Stimulated activated CD4-positive, alpha-beta T cell treated with anti-CD3 and anti-CD28 coated beads, Interleukin-4, amount 100 ng/mL, for 1 hour (primary cell): ENCODE results near the gene TTC28.

Experiments
- DNase-seq: peaks from one replicate; pipeline ENCODE4 v3.0.0-alpha.2; 2020

The TTC28 gene

DNA sequence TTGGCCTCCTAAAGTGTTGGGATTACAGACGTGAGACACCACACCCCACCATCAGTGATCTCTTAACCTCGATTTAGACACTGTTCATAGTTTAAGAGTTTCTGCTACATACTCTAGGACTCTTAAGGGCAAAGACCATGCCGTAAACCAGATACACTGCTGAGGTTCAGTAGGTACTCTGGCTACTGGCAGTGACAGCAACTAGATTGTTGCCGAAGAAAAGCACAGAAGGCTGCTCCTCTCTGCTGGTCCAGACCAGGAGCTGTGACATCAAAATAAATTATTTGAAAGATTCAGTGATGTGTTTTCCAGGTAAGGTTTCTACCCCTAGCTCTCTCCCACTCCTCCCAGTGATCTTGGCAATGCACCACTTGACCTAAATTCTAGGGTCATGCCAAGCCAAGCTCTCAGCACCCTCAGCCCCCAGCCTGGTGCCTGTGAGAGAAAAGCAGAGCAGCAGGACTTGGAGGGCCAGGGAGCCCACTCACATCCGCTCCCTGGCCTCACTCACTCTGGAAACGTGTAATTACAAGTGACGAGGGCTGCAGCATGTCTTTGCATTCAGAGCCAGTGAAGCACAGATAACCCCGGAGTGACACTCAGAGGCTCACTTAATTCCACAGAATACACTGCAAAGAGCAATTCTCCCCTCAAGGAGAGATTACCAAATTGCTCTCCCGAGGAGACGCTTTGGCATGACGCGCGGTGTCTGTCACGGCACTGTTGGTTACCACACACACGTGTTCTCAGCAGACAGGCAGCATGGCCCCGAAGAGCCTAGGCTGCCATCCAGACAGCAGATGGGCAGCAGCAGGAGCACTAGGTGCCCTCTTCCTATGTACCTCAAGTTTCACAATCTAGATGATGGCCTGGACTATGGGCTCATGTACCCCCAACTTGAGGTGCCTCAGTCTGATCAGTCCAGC is 663.7 kb downstream of the TTC28 start:
- no peak for DNase-seq

DNA sequence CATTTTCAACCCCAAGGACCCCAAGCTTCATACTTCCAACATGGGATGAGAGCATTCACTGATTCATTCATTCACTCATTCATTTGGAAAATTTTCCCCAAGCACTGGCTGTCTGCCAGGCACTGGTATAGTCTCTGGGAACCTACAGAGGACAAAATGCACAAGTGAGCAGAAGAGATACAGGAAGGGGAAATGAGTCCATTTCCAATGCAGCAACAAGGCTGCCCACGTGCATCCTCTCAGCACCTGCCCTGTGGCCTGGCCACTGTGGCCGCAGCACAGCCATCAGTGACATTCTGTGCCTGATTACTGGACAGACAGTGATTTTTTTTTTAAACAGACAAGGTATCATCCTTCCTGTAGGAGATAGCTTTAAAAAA is 664.6 kb downstream of the TTC28 start:
- no peak for DNase-seq

DNA sequence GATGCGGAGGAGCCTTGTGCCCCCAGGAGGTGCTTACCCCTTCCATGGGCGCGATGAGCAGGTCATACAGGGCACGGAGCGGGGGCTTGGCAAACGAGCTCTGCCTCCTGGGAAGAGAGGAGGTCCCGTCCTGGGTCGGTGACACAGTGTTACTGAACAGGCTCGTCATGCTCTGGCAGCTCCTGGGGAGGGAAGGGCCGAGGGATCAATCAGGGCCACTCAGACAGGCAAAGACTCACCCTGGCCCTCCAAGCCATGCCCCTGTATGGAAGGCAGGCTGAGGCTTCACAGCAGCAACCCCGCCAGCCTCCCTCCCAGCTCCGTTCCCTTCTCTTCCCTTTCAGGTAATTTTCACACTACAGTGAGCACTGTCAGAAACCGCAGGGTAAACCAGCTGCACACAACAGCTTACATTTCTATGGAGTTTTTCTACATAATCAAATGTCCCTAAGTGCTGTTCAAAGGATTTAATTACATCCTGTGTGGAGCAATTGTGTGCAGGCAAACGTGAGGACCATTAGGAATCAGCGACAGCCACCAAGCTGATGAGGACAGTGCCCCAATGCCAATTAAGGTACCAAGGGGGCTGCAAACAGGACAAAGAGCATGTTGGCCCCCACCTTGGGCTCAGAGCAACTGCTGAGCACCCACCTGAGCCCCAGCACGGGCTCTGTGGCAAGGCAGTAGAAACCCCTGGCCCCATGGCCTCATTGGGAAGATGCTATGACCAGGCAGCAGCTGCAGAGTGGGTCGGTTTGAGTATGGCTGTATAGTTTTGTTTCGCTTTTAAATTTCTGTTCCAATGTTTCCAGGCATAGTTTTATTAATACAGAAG is 665.2 kb downstream of the TTC28 start:
- DNase-seq, result no peak

DNA sequence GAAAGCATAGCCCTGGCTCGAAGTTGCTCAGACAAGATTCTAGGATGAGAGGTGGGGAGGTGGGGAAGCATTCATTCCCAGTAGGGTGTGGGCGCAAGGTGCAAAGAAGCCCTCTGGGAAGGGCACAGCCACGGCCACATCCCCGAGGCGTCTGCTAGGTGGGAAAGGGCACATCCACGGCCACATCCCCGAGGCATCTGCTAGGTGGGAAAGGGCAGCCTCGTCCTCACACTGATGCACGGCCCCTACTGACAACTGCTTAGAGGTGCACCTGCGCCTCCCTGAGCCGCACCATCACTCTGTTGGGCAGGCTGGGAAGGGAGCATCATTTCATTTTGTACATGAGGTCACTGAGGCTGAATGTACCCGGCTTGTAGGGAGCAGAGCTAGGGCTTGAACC is 666.0 kb downstream of the TTC28 start:
- no peak for DNase-seq

DNA sequence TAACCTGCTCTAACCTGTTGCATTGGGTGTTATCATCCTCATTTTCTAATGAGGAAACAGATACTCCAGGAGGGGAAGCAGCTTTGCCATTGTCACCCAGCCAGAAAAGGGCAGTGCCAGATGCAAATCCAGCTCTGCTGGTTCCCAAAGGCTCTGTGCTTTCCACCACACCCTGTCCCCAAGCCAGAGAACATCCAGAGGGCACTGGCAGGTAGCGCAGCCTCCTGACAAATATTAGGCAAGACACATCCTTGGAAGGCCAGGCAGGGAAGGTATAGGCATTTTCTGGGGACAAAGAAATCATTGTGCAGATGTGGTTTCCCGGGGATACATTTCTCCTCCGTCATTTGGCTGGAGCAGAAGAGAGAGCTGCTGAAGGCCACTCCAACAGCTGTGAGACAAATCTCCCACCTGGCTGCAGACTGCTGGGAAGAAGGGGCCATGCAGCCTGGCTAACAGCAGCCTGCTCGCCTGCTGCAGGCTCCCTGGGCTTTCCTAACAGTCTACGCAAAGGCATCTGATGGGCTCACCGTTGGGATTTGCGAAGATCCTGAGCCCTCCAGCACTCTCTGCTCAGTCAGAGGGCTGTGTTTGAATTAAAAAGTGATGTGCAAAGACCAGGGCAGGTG is 666.7 kb downstream of the TTC28 start:
- DNase-seq, result no peak

DNA sequence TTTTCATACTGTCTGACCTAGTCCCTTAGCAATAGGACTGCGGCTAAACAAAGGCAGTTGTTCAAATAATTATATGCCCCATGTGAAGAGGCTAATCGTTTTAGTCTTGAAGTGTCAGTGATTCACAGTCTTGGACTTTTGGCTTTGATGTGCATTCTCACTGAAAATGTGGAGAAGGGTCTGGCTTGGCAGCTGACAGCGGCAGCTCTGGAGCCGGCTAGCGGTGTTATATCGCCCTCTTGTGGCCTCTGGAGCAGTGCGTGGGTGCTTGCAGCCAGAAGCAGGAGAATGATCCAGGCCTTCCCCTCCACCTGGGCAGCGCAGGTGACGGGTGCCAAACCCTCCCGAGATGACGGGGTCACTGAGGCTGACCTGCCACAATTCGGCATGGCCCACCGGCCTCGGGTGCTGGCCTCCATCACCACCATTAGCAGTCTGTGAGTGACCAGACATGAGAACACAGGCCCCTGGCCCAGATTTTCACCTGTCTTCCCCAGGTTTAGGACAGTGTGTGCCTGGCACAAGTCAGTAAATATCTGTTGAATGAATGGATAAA is 670.3 kb downstream of the TTC28 start:
- peak; percentile 77 for DNase-seq

DNA sequence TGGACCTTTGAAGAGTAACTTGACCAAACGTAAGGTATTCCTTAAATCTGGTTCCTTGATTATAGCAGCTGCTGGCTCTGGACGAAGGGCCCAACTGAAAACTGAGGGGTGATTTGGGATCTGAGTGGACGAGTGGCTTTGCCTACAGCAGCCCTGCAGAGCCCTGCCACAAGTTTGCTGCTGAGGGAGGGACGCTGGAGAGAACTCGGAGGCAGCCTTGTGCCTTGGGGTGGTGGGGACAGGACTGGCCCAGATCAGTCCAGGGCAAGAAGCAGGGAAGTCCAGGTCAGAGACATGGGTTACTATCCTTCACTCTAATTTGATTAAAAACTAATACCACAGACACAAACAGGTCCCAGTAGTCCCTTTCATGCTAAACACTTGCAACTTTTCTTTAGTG is 671.0 kb downstream of the TTC28 start:
- no peak for DNase-seq

DNA sequence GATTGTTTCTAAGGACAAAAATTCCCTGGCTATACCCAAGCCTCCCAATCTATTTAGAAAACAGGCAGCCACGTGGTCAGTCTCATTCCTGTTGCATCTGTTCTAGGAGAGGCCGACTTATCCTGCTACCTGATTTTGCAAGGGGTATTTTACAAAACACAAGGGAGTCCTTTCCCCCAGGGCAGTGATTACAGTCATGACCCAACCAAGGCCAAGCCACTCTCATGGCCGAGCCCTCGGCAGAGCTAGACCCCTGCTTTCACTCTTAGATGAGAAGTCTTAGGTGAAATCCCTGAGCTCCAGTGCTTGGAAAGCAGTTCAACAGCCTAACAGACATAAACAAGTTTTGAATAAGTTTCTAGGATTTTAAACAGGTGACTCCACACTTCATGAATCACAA is 671.6 kb downstream of the TTC28 start:
- DNase-seq, result no peak

DNA sequence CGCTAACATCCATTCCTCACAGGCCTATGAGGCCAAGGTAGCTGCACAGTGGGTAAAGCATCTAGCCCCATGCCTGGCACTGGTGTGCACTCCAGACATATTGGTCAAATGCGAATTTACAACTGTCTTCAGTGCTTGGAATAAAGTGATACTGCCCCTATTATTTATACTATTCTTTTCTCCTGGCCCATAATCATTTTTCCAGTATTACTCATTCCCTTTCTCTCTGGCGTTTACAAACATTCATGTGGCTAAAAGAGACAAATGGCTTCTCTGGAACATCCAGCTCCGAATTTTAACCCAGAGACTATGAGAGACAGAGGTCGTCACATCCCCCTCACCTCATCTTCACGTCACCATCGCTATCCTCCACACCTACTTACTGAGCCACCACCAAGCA is 673.4 kb downstream of the TTC28 start:
- no peak for DNase-seq

DNA sequence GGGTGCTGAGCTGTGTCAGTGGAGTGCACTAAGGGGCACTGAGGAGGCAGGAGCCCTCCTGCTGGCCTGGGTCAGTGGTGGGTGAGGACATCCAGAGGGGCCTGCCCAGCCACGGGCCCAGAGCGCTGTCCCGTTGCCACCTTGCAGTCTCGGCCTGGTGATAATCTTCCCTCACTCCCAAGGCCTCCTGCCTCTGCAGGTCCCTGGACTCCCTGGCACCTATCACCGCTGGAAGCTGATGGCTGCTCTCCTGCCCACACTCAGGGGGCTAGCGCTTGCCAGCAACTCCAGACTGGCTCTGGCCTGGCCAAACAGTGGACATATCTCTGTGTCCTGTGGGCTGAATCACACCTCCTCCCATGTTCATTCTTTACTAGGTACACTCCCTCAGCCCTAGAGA is 674.1 kb downstream of the TTC28 start:
- DNase-seq, result no peak

DNA sequence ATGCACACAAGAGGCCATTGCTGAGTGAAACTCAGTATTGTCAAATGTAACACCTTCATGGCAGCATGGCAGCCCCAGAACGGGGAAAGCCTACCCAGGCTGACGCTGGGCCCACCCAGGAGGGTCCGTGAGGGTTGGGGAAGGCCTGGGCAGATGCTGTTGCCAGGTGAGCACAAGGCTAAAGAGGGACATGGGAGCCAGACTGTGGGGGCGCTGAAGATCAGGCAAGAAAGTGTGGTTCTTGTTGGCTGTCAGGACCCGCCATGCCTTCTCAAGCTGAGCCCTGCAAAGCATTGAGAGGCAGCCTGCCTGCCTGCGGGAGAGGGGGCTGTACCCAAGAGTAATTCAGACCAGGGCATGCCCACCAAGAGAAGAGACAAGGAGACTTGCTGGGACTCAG is 675.6 kb downstream of the TTC28 start:
- no peak for DNase-seq

DNA sequence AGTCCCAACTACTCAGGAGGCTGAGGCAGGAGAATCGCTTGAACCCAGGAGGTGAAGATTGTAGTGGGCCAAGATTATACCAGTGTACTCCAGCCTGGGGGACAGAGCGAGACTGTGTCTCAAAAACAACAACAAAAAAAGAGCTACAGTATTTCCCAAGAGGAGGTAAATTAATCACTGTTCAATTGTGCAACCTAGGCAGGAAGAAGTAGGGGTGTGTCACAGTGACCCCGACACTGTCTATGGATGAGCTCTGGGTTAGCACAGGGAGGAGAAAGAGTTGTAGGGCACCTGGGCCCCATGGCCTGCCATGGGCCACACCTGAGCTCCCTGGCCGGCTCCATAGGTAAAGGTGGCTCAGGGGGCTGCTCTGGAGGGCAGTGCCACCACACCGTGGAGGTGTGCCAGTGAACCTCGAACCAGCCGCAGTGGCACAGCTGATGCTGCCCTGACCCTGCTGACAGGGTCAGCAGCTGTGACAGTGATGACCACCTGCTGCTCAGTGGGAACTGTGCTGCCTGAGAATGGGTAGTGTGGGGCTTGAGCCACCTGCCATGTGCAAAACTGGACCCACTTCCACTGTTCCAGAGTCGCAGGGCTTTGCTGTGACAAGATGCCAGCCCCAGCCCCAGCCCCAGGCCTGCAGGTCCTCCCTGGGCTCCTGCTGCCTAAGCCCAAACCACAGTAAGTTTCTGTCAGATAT is 676.6 kb downstream of the TTC28 start:
- DNase-seq, result no peak

DNA sequence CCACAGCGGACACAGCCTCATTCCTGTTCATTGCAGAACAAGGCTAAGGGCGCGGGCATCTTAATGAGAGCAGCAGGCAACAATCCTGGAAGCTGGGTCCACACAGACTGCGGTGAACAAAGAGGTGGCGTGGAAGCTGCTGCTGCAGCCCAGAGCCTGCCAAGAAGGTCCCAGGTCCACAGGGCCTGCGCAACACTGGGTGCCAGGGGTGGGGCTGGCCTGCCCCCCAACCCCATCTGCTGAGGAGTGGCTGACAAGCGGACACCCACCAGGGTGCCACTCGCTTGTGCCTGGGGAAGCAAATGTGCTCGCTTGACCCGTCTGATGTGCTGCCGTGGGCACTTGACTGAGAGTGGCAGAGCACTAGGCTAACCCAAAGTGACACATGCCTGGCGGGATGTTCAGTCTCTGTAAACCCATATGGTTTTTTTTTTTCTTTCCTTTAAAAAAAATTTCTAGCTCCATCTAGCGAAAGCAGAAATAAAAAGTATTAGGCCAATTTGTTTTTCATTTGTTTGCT is 677.4 kb downstream of the TTC28 start:
- DNase-seq, result no peak

DNA sequence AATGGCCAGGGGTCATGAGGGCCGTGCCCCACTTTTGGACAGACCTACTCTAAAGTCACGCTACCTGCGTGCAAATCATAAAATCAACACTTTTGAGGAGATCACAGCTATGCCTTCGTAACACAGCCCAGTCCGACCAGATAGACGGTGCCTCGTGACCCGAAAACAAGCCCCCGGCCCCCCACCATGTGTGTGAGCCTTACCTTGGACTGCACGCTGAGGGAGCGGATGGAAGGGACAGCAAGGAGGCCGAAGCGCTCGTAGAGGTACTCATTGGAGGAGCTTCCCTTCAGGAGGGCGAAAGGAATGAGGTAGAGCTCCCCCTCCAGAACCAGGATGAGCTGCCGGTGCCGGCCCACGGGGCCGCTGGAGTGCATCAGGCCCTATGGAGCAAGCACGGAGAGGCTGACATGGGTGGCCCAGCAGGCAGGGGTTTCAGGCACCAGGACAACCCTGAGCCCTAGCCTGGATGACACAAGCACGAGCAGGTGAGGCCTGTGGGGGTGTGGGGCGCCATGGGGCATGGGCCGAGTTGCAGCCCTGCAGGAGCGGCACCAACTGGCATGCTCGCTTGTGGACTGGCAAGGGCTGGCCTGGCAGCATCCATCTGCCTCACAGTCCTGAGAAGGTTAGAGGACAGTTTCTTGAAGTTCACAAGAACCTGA is 678.3 kb downstream of the TTC28 start:
- DNase-seq, result no peak

DNA sequence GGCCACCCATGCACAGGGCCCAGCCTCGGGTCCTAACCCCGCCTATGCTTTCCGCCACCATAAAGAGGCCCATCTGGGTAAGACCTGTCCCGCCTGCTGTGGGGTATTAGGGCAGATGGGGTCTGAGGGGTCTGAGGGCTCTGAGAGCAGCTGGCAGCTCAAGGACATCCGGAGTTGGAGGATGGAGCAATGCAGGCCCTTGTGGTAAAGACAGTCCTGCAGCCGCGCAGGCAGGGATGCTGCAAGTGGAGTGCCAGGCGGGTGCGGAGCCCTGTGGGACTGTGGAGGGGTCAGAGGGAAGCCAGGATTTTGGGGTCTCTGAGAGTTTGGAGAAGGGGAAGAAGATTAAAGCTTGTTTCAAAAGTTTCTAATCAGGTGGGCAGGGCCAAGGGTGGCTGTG is 679.3 kb downstream of the TTC28 start:
- DNase-seq, result no peak

DNA sequence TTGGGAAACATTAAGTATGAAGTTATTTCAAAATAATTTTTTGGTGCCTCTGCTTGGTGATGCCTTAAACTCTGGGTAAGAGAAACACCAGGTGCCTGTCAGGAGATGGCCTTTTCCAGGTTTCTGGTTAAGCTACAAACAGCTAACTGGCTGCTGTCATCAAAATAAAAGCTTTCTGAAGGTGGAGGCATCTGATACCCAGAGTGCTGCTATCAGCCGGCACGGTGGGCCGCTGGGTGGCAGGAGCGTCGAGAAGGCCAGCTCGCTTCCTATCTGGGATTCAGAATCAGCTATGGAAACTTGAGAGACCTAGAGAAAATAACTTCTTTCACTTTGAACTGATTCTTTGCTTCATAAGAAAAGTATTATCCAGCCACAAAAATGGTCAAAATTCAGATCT is 679.8 kb downstream of the TTC28 start:
- no peak for DNase-seq

DNA sequence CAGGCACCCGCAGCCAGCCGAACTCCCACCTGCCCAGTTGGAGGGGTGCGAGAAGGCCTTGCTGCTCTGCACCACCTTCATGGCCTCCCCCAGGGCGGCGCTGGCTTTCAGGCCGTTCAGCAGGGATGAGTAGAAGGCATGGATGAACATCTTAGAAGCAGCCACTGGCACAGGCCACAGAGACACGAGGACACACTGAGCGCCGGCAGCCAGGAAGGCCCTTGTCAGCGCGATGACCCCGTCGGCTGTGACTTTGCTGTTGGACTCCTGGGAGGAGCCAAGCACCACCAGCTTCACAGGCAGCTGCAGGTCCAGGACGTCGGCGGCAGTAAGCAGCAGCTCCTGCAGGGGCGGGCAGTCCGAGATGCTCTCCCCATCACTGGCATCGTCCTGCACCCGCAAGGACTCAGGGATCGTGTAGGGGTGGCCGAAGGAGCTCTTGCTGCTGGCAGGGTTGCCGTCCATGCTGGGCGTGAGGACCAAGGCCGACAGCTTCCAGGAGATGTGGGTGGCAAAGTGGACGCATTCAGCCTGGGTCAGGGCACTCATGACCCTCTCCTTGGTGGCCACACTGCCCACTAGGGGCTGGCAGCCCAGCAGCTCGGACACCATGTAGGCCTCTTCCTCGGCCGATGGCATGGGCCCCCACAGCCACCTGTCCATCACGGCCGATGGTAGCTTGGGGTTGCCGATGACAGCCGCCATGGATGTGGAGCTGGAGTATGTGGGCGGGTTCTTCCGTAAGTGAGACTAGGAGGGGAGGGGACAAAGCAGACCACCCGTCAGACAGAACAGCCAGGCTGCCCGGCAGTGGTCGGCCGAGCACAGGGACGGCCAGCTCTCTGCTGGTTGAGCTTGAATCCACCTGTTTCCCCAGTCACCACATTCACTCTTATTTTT is 680.9 kb downstream of the TTC28 start:
- DNase-seq, result no peak

DNA sequence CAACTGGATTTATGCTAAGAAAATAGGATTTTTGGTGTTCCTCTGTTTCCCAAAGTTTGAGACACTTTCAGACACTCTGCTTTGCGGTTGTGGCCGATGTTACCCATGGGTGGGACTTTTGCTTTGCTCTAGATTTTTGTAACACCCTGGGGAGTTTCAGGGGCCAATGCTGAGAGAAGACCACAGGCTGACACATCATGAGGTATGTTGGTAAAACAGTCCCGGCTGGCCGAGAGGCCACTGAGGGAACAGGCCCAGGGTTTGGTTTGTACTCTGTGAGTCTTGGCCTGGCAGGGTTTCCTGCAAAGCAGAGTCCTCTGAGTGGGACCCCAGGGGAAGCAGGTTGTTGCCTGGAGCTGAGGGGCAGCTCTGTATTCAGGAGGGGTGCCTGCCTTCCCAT is 682.1 kb downstream of the TTC28 start:
- DNase-seq, result no peak

DNA sequence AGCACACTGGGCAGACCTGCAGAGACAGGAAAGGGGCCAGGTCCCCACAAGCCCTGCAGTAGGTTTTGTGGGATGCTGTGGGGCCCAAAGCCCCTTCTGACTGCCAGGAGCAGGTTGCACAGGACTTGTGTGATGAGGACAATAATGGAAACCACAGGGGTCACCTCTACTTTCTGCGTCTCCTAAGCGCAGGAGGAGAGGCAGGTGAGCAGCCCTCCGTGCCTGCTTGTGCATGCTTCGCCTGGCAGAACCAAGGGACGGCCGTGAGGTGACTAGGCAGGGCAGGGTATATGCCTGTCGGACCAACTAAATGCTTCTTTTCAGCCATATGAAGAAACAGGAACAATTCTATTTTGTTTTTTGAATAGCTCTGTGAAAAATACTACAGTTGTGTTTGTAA is 682.7 kb downstream of the TTC28 start:
- DNase-seq, result no peak

DNA sequence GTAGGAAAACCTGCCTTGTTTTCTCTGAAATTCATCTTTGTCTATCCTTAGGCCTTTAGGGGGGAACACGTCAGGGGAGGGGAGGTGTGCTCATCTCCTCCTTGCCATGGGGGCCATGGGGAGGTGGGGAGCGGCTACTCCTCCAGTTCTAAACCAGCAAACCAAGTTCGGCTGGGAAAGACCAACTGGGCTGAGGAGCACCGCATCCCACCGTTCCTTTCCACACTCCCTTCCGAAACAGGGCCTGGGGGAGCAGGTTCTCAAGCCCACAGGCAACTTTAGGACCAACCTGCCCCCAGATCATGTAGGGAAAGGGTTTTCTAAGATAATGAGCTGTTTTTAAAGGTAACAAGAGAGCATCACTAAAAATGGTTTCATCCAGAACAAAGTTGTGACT is 683.1 kb downstream of the TTC28 start:
- DNase-seq, result no peak
